Measurements from ENCODE around the gene RNF220. TPM values are rescaled to one million over a fixed set of nuclear protein-coding genes. Genes with fewer than 3 reads are reported as not detected.

RNF220 gene
- total RNA-seq, 4 donors from 2014 or later, result 116 to 140 (median 123) TPM

DNA sequence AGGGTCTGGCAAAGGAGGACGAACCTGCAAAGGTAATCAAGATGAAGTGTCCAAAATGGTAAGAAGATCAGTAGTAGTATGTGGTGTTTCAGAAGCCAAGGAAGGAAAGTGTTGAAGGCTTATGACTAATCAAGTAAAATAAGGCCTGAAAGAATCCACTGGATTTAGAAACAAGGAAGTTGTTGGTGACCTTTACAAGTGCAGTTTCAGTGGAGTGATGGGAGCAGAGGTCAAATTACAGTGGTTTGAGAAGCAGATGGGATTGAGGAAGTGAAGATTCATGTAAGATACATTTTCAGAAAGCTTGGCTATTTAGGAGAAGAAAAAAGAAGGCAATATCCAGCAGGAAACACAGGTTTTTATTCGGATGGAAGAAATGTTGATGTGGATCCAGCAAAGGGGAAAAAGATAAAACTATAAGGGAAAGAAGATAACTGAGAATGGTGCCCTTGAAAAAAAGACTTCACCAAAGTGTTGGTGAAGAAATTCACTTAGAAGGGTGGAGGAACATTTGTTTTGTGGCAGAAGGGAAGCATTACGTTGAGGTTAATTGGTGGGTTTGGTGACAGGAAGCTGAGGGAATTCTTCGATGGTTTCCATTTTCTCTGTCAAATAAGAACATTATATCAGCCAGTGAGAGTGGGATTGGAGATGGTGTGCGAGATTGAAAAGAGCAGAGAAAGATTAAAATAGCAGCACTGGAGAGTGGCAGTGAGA lies 271.6 kb downstream of the RNF220 start:
- 65 to 76% methylated on average over 5 of the region's 5 CpGs for WGBS, 2 donors
- TF ChIP-seq, protein P1, sequence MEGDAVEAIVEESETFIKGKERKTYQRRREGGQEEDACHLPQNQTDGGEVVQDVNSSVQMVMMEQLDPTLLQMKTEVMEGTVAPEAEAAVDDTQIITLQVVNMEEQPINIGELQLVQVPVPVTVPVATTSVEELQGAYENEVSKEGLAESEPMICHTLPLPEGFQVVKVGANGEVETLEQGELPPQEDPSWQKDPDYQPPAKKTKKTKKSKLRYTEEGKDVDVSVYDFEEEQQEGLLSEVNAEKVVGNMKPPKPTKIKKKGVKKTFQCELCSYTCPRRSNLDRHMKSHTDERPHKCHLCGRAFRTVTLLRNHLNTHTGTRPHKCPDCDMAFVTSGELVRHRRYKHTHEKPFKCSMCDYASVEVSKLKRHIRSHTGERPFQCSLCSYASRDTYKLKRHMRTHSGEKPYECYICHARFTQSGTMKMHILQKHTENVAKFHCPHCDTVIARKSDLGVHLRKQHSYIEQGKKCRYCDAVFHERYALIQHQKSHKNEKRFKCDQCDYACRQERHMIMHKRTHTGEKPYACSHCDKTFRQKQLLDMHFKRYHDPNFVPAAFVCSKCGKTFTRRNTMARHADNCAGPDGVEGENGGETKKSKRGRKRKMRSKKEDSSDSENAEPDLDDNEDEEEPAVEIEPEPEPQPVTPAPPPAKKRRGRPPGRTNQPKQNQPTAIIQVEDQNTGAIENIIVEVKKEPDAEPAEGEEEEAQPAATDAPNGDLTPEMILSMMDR (IDR thresholded peaks at IDR 0.05), result no peak
- no peak for TF ChIP-seq POLR2A (IDR thresholded peaks at IDR 0.05)
- intact Hi-C loops (cut with DNase I; ENCODE audit: low total_unique reads), result no loop called here
- DNase-seq (ENCODE audit: low spot score in 2 of 2), result no peak
- H3K4me3 ChIP-seq (ENCODE audit: low read depth, poor library complexity, severe bottlenecking), result no peak overlapping the region

DNA sequence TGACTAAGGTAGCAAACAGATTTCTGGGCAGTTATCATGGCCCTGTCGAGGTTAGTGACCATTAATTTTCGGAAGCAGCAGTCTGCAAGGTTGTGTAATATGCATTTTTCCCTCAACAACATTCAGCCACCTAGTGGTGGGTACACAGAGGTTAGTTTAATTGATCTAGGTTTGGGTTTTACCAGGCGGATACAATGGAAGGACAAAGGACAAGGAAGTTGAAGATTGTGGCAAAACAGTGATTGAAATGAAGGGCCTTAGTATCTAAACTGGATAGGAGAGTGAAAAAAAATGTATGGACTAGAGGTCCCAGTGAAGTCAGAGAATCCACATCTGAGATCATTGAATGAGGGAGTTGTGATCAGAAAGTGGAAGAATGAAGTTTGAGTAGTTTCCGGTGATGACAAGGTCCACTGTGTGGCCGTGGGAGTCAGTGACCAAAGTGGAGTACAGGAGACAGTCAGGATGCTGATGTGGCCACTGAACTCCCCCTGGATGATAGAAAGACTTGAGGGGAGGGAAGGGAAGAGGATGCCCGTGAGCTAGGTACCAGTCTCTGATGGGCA lies 272.2 kb downstream of the RNF220 start:
- no peak for DNase-seq (ENCODE audit: low spot score in 2 of 2)
- H3K4me3 ChIP-seq (ENCODE audit: low read depth, poor library complexity, severe bottlenecking), result no peak overlapping the region
- intact Hi-C loops (cut with DNase I; ENCODE audit: low total_unique reads), result no loop called here
- TF ChIP-seq, protein P1 (IDR thresholded peaks at IDR 0.05), result no peak
- TF ChIP-seq POLR2A (IDR thresholded peaks at IDR 0.05), result no peak
- 67 to 69% methylated on average over 6 of the region's 6 CpGs for WGBS, 2 donors

DNA sequence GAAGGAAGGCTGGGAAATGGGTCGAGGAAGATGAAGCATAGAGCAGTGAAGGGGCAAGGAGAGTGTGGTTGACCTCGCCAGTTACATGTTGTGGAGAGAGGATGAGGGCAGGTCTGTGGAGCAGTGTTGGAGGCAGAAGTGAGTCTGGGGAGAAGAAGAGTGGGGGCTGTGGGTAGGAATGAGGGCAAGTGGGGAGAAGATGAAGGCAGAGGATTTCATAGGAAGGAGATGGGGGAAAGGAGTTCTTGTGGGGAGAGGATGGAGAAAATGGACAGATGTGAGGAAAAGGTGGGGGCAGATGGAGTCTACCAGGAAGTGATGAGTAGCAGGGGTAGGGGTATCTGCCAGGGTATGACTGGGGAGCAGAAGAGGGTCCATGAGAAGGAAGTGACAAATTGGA lies 273.1 kb downstream of the RNF220 start:
- WGBS, 2 donors, result 89 to 94% methylated on average over 2 of the region's 2 CpGs
- DNase-seq (ENCODE audit: low spot score in 2 of 2), result no peak

DNA sequence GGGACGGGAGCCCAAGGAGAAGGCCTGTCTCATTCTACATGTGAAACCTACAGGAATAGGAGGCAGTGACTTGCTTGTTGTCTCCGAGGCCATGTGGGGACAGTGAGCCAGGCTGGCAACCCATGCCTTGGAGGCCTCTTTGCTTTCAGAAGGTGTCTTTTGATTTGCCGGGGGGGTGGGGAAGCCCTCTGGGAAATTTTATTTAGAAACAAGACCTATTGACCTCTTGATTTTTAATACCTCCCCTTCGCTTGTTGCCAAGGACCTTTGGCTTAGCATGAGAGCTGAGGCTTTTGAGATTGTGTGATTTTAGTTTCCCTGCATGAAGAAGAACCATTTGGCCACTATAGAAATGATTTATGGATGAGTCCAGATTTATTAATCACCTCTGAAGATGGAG lies 273.6 kb downstream of the RNF220 start:
- 81 to 85% methylated on average over 4 of the region's 4 CpGs for WGBS, 2 donors
- TF ChIP-seq POLR2A (IDR thresholded peaks at IDR 0.05), result no peak
- TF ChIP-seq, protein P1 (IDR thresholded peaks at IDR 0.05), result no peak
- no peak overlapping the region for H3K4me3 ChIP-seq (ENCODE audit: low read depth, poor library complexity, severe bottlenecking)
- DNase-seq (ENCODE audit: low spot score in 2 of 2), result no peak
- intact Hi-C loops (cut with DNase I; ENCODE audit: low total_unique reads), result no loop called here

More for the DNA sequence above, 273.1 kb downstream of the RNF220 start:
- TF ChIP-seq POLR2A (IDR thresholded peaks at IDR 0.05), result no peak
- TF ChIP-seq, protein P1 (IDR thresholded peaks at IDR 0.05), result no peak
- H3K4me3 ChIP-seq (ENCODE audit: low read depth, poor library complexity, severe bottlenecking), result no peak overlapping the region
- intact Hi-C loops (cut with DNase I; ENCODE audit: low total_unique reads), result no loop called here

DNA sequence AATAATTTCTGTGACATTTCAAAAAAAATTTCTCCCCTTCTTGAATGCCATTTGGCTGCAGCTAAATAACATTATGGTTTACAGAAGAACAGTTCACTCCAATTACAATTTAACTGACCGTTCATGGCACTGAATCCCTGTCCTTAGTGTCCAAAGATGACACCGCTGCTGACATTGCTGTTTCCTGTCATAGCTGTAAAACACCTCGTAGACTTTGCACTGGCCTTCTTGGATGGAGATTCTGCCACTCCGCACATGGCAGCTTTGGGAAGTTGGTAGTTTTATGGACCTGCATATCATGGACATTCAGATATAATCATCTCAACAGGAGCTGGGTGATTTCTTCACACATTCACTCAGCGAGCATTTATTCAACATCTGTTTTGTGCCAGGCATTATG lies 274.4 kb downstream of the RNF220 start:
- no peak for DNase-seq (ENCODE audit: low spot score in 2 of 2)
- no peak overlapping the region for H3K4me3 ChIP-seq (ENCODE audit: low read depth, poor library complexity, severe bottlenecking)
- WGBS, 2 donors, result 91 to 95% methylated on average over 5 of the region's 5 CpGs
- TF ChIP-seq POLR2A (IDR thresholded peaks at IDR 0.05), result no peak
- TF ChIP-seq, protein P1 (IDR thresholded peaks at IDR 0.05), result no peak
- intact Hi-C loops (cut with DNase I; ENCODE audit: low total_unique reads), result no loop called here
